Nephron progenitor cell (in vitro differentiated cells): ENCODE data around the gene TCP10L.

Experiments used
- DNase-seq: peaks from one replicate; pipeline ENCODE4 v3.0.0; 2021
- H3K27ac Mint-ChIP-seq: 2 replicates; pipeline ENCODE4 v1.8.0; 2021; ENCODE audit warnings: mild to moderate bottlenecking, moderate library complexity, mixed read lengths
- H3K27me3 Mint-ChIP-seq: 2 replicates; pipeline ENCODE4 v1.8.0; 2021; ENCODE audit warnings: mild to moderate bottlenecking, low read depth, mixed read lengths; ENCODE audit not compliant: poor library complexity
- H3K36me3 Mint-ChIP-seq: 2 replicates; pipeline ENCODE4 v1.8.0; 2021; ENCODE audit warnings: low read depth, mixed read lengths
- H3K4me1 Mint-ChIP-seq: 2 replicates; pipeline ENCODE4 v1.8.0; 2021; ENCODE audit warnings: mixed read lengths
- H3K4me3 Mint-ChIP-seq: 2 replicates; pipeline ENCODE4 v1.8.0; 2021; ENCODE audit warnings: mild to moderate bottlenecking, moderate library complexity, mixed read lengths
- H3K9me3 Mint-ChIP-seq: 2 replicates; pipeline ENCODE4 v1.8.0; 2021; ENCODE audit warnings: mild to moderate bottlenecking, moderate library complexity, mixed read lengths
- CTCF ChIP-seq: fragments of 200-600 bp; sonication (generic); IDR thresholded peaks from 2 replicates; pipeline ENCODE4 v1.5.0; 2021; ENCODE audit warnings: antibody characterized with exemption

Gene TCP10L

GRCh38 chr21:32593690-32594089, 8.4 kb upstream of the TCP10L start:
- Mint-ChIP-seq H3K27me3 (peaks cover 12% of the 10 kb centered on the region), H3K4me3 (no peak overlapping the region), H3K27ac (no peak overlapping the region), H3K4me1 (peaks cover 25% of the 10 kb centered on the region), H3K9me3 (no peaks in the 10 kb centered on the region), H3K36me3 (no peaks in the 10 kb centered on the region)
- DNase-seq = no peak
- no peak for TF ChIP-seq CTCF

GRCh38 chr21:32592929-32593502, 7.7 kb upstream of the TCP10L start:
- Mint-ChIP-seq H3K27me3 (peaks cover 12% of the 10 kb centered on the region), H3K4me1 (peaks cover 24% of the 10 kb centered on the region), H3K4me3 (no peak overlapping the region), H3K27ac (no peak overlapping the region), H3K36me3 (no peaks in the 10 kb centered on the region), H3K9me3 (no peaks in the 10 kb centered on the region)
- no peak for TF ChIP-seq CTCF
- no peak for DNase-seq

- Mint-ChIP-seq H3K4me3 (no peak overlapping the region), H3K27ac (no peak overlapping the region), H3K4me1 (peaks cover 24% of the 10 kb centered on the region), H3K36me3 (no peaks in the 10 kb centered on the region), H3K27me3 (peaks cover 12% of the 10 kb centered on the region), H3K9me3 (no peaks in the 10 kb centered on the region)
- DNase-seq = no peak
- no peak for TF ChIP-seq CTCF
Observed at GRCh38 chr21:32590130-32590529, 4.8 kb upstream of the TCP10L start.

- Mint-ChIP-seq H3K4me1 (peaks cover 15% of the 10 kb centered on the region), H3K36me3 (no peaks in the 10 kb centered on the region), H3K4me3 (no peak overlapping the region), H3K9me3 (no peaks in the 10 kb centered on the region), H3K27ac (no peak overlapping the region), H3K27me3 (peaks cover 8% of the 10 kb centered on the region)
- no peak for DNase-seq
- TF ChIP-seq CTCF = no peak
Observed at GRCh38 chr21:32587651-32588050, 2.3 kb upstream of the TCP10L start.

- Mint-ChIP-seq H3K27ac (no peak overlapping the region), H3K4me1 (peaks cover 15% of the 10 kb centered on the region), H3K4me3 (no peak overlapping the region), H3K27me3 (peaks cover 14% of the 10 kb centered on the region), H3K9me3 (no peaks in the 10 kb centered on the region), H3K36me3 (no peaks in the 10 kb centered on the region)
- TF ChIP-seq CTCF = no peak
- no peak for DNase-seq
Observed at GRCh38 chr21:32587120-32587519, 1.8 kb upstream of the TCP10L start.

- Mint-ChIP-seq H3K36me3 (no peaks in the 10 kb centered on the region), H3K4me1 (peaks cover 12% of the 10 kb centered on the region), H3K9me3 (no peaks in the 10 kb centered on the region), H3K27me3 (peaks cover 11% of the 10 kb centered on the region), H3K4me3 (no peak overlapping the region), H3K27ac (no peak overlapping the region)
- no peak for DNase-seq
- TF ChIP-seq CTCF = no peak
Observed at GRCh38 chr21:32585970-32586369, 647 bp upstream of the TCP10L start.
